K562 (cell line): ENCODE data around the gene SLC22A23. TPM values are rescaled to one million over a fixed set of nuclear protein-coding genes. Genes with fewer than 3 reads are reported as not detected.

ENCODE experiments used
- ATF2 ChIP-seq: sonication (generic); formaldehyde crosslinking; IDR thresholded peaks from 2 replicates; pipeline ENCODE4 v1.8.1; 2022; ENCODE audit warnings: missing genetic modification reagents
- BCOR ChIP-seq: fragments of 450-650 bp; IDR thresholded peaks from 2 replicates; pipeline ENCODE4 v1.6.1; 2016
- CBX5 ChIP-seq: IDR thresholded peaks from 2 replicates; pipeline ENCODE4 v1.6.1; 2014; ENCODE audit warnings: low read depth, borderline replicate concordance
- CC2D1A ChIP-seq: fragments of 450-650 bp; IDR thresholded peaks from 2 replicates; pipeline ENCODE4 v1.6.1; 2017; ENCODE audit warnings: mild to moderate bottlenecking
- E2F1 ChIP-seq: sonication (generic); formaldehyde crosslinking; IDR thresholded peaks from 2 replicates; pipeline ENCODE4 v1.8.1; 2023; ENCODE audit warnings: mild to moderate bottlenecking, missing genetic modification reagents, moderate library complexity
- E2F8 ChIP-seq: fragments of 450-650 bp; IDR thresholded peaks from 2 replicates; pipeline ENCODE4 v1.7.1; 2018; ENCODE audit warnings: mild to moderate bottlenecking, low read depth; ENCODE audit not compliant: partially characterized antibody
- HCFC1 ChIP-seq: IDR thresholded peaks from 2 replicates; pipeline ENCODE4 v1.6.1; 2012; ENCODE audit warnings: low read depth, low read length, improper control_type of control experiment
- KLF16 ChIP-seq: IDR thresholded peaks from 2 replicates; pipeline ENCODE4 v1.6.1; 2016; ENCODE audit warnings: antibody characterized with exemption
- MYC ChIP-seq, 2 experiments: fragments of 250-450 bp in 1 of 2; sonication (Bioruptor Pico) in 1 of 2; IDR thresholded peaks; 2 replicates each; pipeline versions ENCODE4 v1.5.1 to v1.6.1; 2012 to 2021; ENCODE audit warnings: low read depth in 2 of 2, borderline replicate concordance in 1 of 2, improper control_type of control experiment in 1 of 2, low read length in 1 of 2, mild to moderate bottlenecking in 1 of 2, moderate library complexity in 1 of 2
- SMAD4 ChIP-seq: fragments of 250-450 bp; sonication (Bioruptor Pico); conservative IDR thresholded peaks from 2 replicates; pipeline ENCODE4 v1.8.0; 2021; ENCODE audit warnings: inconsistent platforms, mild to moderate bottlenecking, moderate library complexity
- SMARCE1 ChIP-seq: fragments of 450-650 bp; IDR thresholded peaks from 2 replicates; pipeline ENCODE4 v1.7.1; 2016; ENCODE audit warnings: mild to moderate bottlenecking
- USF1 ChIP-seq: sonication (generic); formaldehyde crosslinking; IDR thresholded peaks from 2 replicates; pipeline ENCODE4 v1.9.0; 2022; ENCODE audit warnings: mild to moderate bottlenecking, missing genetic modification reagents
- YY1 ChIP-seq, 3 experiments: IDR thresholded peaks; 2 replicates each; pipeline ENCODE4 v1.6.1; 2011; ENCODE audit warnings: low read length in 2 of 3, mild to moderate bottlenecking in 2 of 3, moderate library complexity in 2 of 3, borderline replicate concordance in 1 of 3, control low read depth in 1 of 3, low read depth in 1 of 3; ENCODE audit not compliant: insufficient read depth in 3 of 3, insufficient replicate concordance in 2 of 3, control insufficient read depth in 1 of 3, insufficient read length in 1 of 3; ENCODE audit errors: extremely low read depth in 1 of 3
- ZNF239 ChIP-seq: fragments of 250-450 bp; sonication (Bioruptor Pico); IDR thresholded peaks from 2 replicates; pipeline ENCODE4 v1.4.0; 2020; ENCODE audit warnings: mild to moderate bottlenecking
- ZNF347 ChIP-seq: fragments of 450-650 bp; formaldehyde crosslinking; IDR thresholded peaks from 2 replicates; pipeline ENCODE4 v1.4.0; 2020; ENCODE audit warnings: low read depth, mild to moderate bottlenecking, moderate library complexity
- polyA plus RNA-seq, 8 experiments: library from polyadenylated mRNA; depleted of rRNA in 4 of 8; stranded (reverse) in 5 of 8; unstranded in 3 of 8; fragments of >200 nt; fragmentation: Nextera tagmentation in 2 of 8; fragmentation: Illumina TruSeq in 1 of 8; extraction: Ambion mirVana in 2 of 8; extraction: Trizol in 1 of 8; gene quantifications; 2 replicates each; pipeline versions ENCODE4 v1.2.1 to v1.2.3, GENCODE V29; 2011 to 2014; ENCODE audit warnings: inconsistent platforms in 1 of 8, missing spikeins in 1 of 8
- total RNA-seq, 7 experiments: library from RNA; depleted of rRNA in 6 of 7; stranded (reverse); fragments of >200 nt in 6 of 7; fragmentation: Illumina TruSeq in 2 of 7; extraction: Trizol in 2 of 7; gene quantifications; 2 replicates each; pipeline versions ENCODE4 v1.2.1 to v1.2.3, GENCODE V29; 2011 to 2021; ENCODE audit warnings: low replicate concordance in 1 of 7
- TF ChIP-seq, protein P1 (sequence below), 2 experiments: IDR thresholded peaks; 2 replicates each; pipeline ENCODE4 v1.6.1; 2012; ENCODE audit warnings: improper control_type of control experiment in 2 of 2, low read depth in 2 of 2, low read length in 2 of 2, borderline replicate concordance in 1 of 2

Gene SLC22A23
- total and polyA plus RNA-seq, 9 of the 15 experiments (the other 6 are each of a cell fraction or from before 2014, with no cell fraction given), result 0.30 to 8.7 (median 2.5) TPM

DNA sequence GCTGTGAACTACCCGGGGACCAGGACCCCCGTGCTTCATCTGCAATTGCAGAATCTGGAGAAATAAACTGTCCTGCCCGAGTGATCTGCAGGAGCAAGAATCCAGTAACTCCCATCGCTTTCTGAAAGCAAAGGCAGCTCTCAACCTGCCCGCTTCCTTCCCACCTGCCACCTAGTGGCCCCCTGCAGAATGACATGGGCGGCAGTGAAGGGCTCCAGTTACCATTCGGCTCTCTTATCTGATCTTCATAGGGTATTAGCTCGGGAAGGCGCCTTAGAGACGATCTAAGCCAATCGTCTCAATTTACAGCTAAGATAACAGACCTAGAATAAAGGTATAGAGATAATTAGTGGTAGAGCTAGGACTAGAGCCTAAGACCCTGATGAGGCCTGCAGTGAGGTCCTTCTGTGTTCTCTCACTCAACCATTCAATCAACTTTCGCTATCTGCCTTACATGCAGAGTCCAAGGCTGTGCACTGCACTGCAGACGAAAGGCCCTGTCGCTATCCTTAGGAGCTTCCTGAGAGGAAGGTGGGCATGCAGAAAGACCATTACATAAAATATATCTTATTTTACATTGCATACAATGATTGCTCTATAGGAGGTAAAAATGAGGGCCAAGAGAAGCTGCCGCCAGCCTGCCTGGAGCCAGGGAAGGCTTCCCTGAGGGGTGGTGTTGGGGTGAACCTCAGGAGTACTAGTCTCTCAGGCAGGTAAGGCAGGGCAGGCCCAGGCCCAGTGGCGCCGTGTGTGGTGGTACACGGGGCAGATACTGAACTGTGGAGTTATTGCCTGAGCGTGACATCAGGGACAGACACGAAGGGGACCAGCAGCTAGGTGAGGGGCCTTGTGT is 205.2 kb downstream of the SLC22A23 start (continued):
- TF ChIP-seq MYC (IDR thresholded peaks at IDR 0.05; ENCODE audit: low read depth, low read length) (peak; percentile 58; the same call in 1 of the 2 replicates), MYC (CRISPR knock-in tag; IDR thresholded peaks at IDR 0.05; ENCODE audit: borderline replicate concordance, low read depth) (no peak), SMARCE1 (0 out of 2 replicates have a peak, but pooled peaks have one; percentile 26), KLF16 (peak; percentile 70), YY1 (IDR thresholded peaks at IDR 0.05; ENCODE audit: borderline replicate concordance in 1 of 3, control insufficient read depth in 1 of 3, extremely low read depth in 1 of 3, insufficient read depth in 3 of 3, insufficient read length in 1 of 3, insufficient replicate concordance in 2 of 3, low read depth in 1 of 3, low read length in 2 of 3) (peak in 2 of 3 experiments; percentile 27 to 50), SMAD4 (CRISPR knock-in tag) (peak; percentile 51; the same call in 1 of the 2 replicates), CBX5 (no peak), E2F1 (CRISPR knock-in tag) (0 out of 2 replicates have a peak, but pooled peaks have one; percentile 25), ZNF347 (CRISPR knock-in tag) (no peak), BCOR (peak; percentile 38; the same call in 1 of the 2 replicates), ZNF239 (CRISPR knock-in tag) (peak; percentile 96), CC2D1A (peak; percentile 66), E2F8 (peak; percentile 62), USF1 (CRISPR knock-in tag) (0 out of 2 replicates have a peak, but pooled peaks have one; percentile 42), ATF2 (CRISPR knock-in tag) (no peak), HCFC1 (0 out of 2 replicates have a peak, but pooled peaks have one; percentile 35)
- TF ChIP-seq, protein P1, sequence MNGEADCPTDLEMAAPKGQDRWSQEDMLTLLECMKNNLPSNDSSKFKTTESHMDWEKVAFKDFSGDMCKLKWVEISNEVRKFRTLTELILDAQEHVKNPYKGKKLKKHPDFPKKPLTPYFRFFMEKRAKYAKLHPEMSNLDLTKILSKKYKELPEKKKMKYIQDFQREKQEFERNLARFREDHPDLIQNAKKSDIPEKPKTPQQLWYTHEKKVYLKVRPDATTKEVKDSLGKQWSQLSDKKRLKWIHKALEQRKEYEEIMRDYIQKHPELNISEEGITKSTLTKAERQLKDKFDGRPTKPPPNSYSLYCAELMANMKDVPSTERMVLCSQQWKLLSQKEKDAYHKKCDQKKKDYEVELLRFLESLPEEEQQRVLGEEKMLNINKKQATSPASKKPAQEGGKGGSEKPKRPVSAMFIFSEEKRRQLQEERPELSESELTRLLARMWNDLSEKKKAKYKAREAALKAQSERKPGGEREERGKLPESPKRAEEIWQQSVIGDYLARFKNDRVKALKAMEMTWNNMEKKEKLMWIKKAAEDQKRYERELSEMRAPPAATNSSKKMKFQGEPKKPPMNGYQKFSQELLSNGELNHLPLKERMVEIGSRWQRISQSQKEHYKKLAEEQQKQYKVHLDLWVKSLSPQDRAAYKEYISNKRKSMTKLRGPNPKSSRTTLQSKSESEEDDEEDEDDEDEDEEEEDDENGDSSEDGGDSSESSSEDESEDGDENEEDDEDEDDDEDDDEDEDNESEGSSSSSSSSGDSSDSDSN (IDR thresholded peaks at IDR 0.05; ENCODE audit: borderline replicate concordance in 1 of 2, low read depth in 2 of 2, low read length in 2 of 2), result peak in 1 of 2 experiments; percentile 77; a peak in 2 of 4 replicates
